H1 (cell line): Measurements from ENCODE around the gene CPD. TPM values are rescaled to one million over a fixed set of nuclear protein-coding genes. Genes with fewer than 3 reads are reported as not detected.

Experiments used
- BACH1 ChIP-seq: IDR thresholded peaks from 2 replicates; pipeline ENCODE4 v1.6.1; 2012; ENCODE audit warnings: low read length, improper control_type of control experiment
- MAFK ChIP-seq: IDR thresholded peaks from 2 replicates; pipeline ENCODE4 v1.6.1; 2012; ENCODE audit warnings: low read depth, mild to moderate bottlenecking, improper control_type of control experiment, low read length
- SIRT6 ChIP-seq: IDR thresholded peaks from one replicate; pipeline ENCODE4 v1.7.1; 2012; ENCODE audit warnings: low read length, inconsistent platforms
- polyA plus RNA-seq, 7 experiments: library from polyadenylated mRNA; depleted of rRNA in 3 of 7; stranded (reverse) in 5 of 7; unstranded in 2 of 7; fragments of >200 nt in 5 of 7; fragments of 200-250 nt in 2 of 7; gene quantifications; 1 replicate in 5 of 7; 2 replicates in 1 of 7; 4 replicates in 1 of 7; pipeline versions ENCODE4 v1.2.1 to v1.2.3, GENCODE V29; 2011 to 2013; ENCODE audit warnings: missing spikeins in 2 of 7, mixed read lengths in 2 of 7
- total RNA-seq: library from RNA; stranded (reverse); fragmentation: NEBNext Ultra II Directional; extraction: Animal tissue kit (Norgen Biotek cat#: 25700); gene quantifications from 2 replicates; pipeline ENCODE4 v1.2.1, GENCODE V29; 2021
- TF ChIP-seq, protein P1 (sequence below): IDR thresholded peaks from 2 replicates; pipeline ENCODE4 v1.6.1; 2012; ENCODE audit warnings: inconsistent platforms

The CPD gene
- total and polyA plus RNA-seq, 2 of the 8 experiments (the other 6 are each of a cell fraction or from before 2014, with no cell fraction given): 8.6 to 46.2 TPM

- TF ChIP-seq, protein P1, sequence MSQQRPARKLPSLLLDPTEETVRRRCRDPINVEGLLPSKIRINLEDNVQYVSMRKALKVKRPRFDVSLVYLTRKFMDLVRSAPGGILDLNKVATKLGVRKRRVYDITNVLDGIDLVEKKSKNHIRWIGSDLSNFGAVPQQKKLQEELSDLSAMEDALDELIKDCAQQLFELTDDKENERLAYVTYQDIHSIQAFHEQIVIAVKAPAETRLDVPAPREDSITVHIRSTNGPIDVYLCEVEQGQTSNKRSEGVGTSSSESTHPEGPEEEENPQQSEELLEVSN: no peak
- TF ChIP-seq SIRT6 (no peak), BACH1 (no peak), MAFK (no peak)
Observed at GRCh38 chr17:30413109-30413508, 34.4 kb downstream of the CPD start (continued).
